ENCODE results near the gene UBAC1.

DNA sequence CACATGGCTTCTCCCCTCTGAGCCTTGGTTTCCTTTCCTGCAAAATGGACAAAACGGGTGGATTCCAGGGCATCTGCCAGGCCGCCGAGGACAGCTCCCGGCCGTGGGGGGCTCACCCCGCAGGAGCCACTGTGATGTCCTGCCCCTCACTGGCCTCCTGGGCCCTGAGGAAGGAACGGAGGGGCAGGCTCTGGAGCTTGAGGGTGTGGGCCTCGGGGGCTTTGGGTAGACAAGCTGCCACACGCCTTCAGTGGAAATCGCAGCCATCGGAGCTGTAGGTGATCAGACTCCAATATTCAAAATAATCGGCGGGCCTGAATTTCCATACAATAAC is 32.2 kb upstream of the UBAC1 start:
- TF ChIP-seq, protein P1, sequence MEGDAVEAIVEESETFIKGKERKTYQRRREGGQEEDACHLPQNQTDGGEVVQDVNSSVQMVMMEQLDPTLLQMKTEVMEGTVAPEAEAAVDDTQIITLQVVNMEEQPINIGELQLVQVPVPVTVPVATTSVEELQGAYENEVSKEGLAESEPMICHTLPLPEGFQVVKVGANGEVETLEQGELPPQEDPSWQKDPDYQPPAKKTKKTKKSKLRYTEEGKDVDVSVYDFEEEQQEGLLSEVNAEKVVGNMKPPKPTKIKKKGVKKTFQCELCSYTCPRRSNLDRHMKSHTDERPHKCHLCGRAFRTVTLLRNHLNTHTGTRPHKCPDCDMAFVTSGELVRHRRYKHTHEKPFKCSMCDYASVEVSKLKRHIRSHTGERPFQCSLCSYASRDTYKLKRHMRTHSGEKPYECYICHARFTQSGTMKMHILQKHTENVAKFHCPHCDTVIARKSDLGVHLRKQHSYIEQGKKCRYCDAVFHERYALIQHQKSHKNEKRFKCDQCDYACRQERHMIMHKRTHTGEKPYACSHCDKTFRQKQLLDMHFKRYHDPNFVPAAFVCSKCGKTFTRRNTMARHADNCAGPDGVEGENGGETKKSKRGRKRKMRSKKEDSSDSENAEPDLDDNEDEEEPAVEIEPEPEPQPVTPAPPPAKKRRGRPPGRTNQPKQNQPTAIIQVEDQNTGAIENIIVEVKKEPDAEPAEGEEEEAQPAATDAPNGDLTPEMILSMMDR (IDR thresholded peaks at IDR 0.05 in 4 of 5, conservative IDR thresholded peaks at IDR 0.05 in 1 of 5) = no peak
- TF ChIP-seq POLR2A (IDR thresholded peaks at IDR 0.05) = no peak

Measured in gastrocnemius medialis (tissue), 4 donors.